Measurements from ENCODE around the gene CELF3.
"Not testable (repeated sequence)": the region's sequence is repeated elsewhere in the genome, so short reads cannot be mapped to it uniquely, and the experiment has no call there.

The CELF3 gene

DNA sequence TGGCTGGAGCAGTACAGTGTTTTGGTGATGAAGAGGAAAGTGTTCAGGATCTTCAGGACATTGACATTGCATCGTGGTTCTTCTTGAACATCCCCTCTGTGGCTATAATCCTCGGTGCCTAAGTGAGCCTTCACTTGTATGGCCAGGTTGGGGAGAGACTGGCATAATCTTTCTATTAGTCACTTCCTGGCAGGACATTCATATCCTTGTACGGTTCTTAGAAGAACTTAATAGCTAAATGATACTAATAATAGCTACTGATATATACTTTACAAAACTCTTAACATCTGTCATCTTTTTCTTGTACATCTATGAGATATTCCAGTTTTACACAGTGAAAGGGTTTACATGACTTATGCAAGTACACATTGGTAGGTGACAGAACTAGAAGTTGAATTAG, 35.8 kb downstream of the CELF3 start:
- H3K27ac ChIP-seq (ENCODE audit: low read depth, low read length): peak overlapping the region; percentile 47
- H3K27me3 ChIP-seq (ENCODE audit: control insufficient read depth, insufficient read depth, low read length): no peaks in the 10 kb centered on the region
- H3K36me3 ChIP-seq (ENCODE audit: control insufficient read depth, insufficient read depth, low read length): no peaks in the 10 kb centered on the region
- no peak overlapping the region for H3K4me3 ChIP-seq (ENCODE audit: low read length)
- H3K9ac ChIP-seq (ENCODE audit: low read length): no peak overlapping the region
- H3K4me1 ChIP-seq (ENCODE audit: control insufficient read depth, insufficient read depth, low read length): peaks cover 7% of the 10 kb centered on the region

DNA sequence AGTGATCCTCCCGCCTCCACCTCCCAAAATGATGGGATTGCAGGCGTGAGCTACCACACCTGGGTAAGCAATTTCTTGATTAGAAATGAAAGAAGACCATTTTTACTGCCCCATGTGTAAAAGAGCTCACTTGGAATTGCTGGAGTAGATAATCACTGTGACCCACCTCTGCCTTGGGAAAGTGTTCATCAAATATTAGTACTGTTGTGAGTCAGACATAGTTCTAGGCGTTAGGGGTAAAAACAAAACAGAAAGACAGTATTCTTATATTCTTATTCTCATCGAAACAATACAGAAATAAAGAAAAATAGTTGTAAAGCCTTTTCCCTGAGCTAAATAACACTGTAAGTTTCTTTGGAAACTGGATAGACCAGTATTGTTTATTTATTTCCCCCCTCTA, 36.2 kb downstream of the CELF3 start:
- no peaks in the 10 kb centered on the region for H3K27me3 ChIP-seq (ENCODE audit: control insufficient read depth, insufficient read depth, low read length)
- no peak overlapping the region for H3K9ac ChIP-seq (ENCODE audit: low read length)
- H3K27ac ChIP-seq (ENCODE audit: low read depth, low read length): peak overlapping the region; percentile 47
- H3K4me1 ChIP-seq (ENCODE audit: control insufficient read depth, insufficient read depth, low read length): peaks cover 7% of the 10 kb centered on the region
- no peak overlapping the region for H3K4me3 ChIP-seq (ENCODE audit: low read length)
- H3K36me3 ChIP-seq (ENCODE audit: control insufficient read depth, insufficient read depth, low read length): no peaks in the 10 kb centered on the region

DNA sequence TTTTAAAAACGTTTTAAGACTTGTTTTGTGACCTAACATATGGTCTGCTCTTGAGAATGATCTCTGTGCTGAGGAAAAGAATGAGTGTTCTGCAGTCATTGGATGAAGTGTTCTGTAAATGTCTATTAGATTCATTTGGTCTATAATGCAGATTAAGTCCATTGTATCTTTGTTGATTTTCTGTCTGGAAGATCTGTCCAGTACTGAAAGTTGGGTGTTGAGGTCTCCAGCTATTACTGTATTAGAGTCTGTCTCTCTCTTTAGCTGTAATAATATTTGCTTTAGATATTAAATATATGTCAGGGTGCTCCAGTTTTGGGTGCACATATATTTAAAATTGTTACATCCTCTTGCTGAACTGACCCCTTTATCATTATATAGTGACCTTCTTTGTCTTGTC, 43.2 kb downstream of the CELF3 start:
- no peaks in the 10 kb centered on the region for H3K4me1 ChIP-seq (ENCODE audit: control insufficient read depth, insufficient read depth, low read length)
- H3K4me3 ChIP-seq (ENCODE audit: low read length): no peak overlapping the region
- H3K36me3 ChIP-seq (ENCODE audit: control insufficient read depth, insufficient read depth, low read length): peaks cover 3% of the 10 kb centered on the region
- H3K27me3 ChIP-seq (ENCODE audit: control insufficient read depth, insufficient read depth, low read length): no peaks in the 10 kb centered on the region
- H3K9ac ChIP-seq (ENCODE audit: low read length): no peak overlapping the region
- no peak overlapping the region for H3K27ac ChIP-seq (ENCODE audit: low read depth, low read length)

DNA sequence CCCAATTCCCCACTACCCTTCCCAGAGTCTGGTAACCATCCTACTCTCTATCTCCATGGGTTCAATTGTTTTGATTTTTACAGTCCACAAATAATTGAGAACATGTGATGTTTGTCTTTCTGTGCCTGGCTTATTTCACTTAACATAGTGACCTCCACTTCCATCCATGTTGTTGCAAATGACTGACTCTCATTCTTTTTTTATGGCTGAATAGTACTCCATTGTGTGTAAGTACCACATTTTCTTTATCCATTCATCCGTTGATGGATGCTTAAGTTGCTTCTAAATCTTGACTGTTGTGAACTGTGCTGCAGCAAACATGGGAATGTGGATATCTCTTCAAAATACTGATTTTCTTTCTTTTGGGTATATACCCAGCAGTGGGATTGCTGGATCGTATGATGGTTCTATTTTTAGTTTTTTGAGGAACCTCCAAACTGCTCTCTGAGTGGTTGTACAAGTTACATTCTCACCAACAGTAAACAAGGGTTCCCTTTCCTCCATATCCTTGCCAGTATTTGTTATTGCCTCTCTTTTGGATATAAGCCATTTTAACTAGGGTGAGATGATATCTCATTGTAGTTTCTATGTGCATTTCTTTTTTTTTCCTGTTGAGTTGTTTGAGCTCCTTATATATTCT, 46.4 kb downstream of the CELF3 start:
- not testable (repeated sequence) for H3K36me3 ChIP-seq (ENCODE audit: control insufficient read depth, insufficient read depth, low read length); H3K9ac ChIP-seq (ENCODE audit: low read length); H3K4me3 ChIP-seq (ENCODE audit: low read length); H3K27me3 ChIP-seq (ENCODE audit: control insufficient read depth, insufficient read depth, low read length); H3K27ac ChIP-seq (ENCODE audit: low read depth, low read length); H3K4me1 ChIP-seq (ENCODE audit: control insufficient read depth, insufficient read depth, low read length)

DNA sequence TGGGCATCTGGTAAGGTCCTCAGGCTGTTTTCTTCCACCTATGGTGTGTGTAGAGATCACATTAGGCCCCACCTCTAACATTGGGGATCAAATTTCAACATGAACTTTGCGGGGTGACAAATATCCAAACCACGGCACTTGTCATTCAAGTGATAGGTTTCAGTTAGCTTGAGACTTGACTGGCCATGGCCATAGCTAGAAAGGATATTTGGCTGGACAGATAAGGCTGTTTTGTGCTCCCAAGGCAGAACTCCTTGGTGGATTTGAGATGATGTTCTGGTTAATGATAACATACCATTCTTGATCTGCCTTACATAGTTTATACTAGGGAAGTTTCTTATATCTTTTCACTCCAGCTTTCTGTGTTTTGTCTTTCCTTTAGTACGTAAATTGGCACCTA, 48.5 kb downstream of the CELF3 start:
- Histone ChIP-seq H3K4me3 (ENCODE audit: low read length) (no peak overlapping the region), H3K27ac (ENCODE audit: low read depth, low read length) (no peak overlapping the region), H3K4me1 (ENCODE audit: control insufficient read depth, insufficient read depth, low read length) (no peaks in the 10 kb centered on the region), H3K36me3 (ENCODE audit: control insufficient read depth, insufficient read depth, low read length) (peaks cover 3% of the 10 kb centered on the region), H3K27me3 (ENCODE audit: control insufficient read depth, insufficient read depth, low read length) (no peaks in the 10 kb centered on the region), H3K9ac (ENCODE audit: low read length) (no peak overlapping the region)

DNA sequence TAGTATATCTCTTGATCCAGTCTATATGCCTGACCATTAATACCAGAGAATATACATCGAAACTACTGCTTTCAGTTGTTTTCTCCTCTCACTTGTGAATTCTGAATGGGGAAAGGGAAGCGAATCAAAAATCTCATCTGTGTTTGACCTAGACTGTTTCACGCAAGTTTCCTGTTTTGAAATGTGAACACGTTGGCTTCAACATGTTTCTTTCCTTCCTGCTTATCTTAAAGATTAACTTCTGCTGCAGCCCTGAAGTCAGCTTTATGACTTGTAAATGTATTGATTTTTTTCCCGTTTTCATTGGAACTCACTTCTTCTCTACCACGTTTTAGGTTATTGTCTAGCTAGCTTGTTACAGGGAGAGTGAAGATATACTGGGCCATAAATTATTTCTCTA, 54.9 kb downstream of the CELF3 start:
- H3K4me3 ChIP-seq (ENCODE audit: low read length): no peak overlapping the region
- no peak overlapping the region for H3K27ac ChIP-seq (ENCODE audit: low read depth, low read length)
- peaks cover 9% of the 10 kb centered on the region for H3K36me3 ChIP-seq (ENCODE audit: control insufficient read depth, insufficient read depth, low read length)
- H3K4me1 ChIP-seq (ENCODE audit: control insufficient read depth, insufficient read depth, low read length): no peaks in the 10 kb centered on the region
- no peaks in the 10 kb centered on the region for H3K27me3 ChIP-seq (ENCODE audit: control insufficient read depth, insufficient read depth, low read length)
- no peak overlapping the region for H3K9ac ChIP-seq (ENCODE audit: low read length)

DNA sequence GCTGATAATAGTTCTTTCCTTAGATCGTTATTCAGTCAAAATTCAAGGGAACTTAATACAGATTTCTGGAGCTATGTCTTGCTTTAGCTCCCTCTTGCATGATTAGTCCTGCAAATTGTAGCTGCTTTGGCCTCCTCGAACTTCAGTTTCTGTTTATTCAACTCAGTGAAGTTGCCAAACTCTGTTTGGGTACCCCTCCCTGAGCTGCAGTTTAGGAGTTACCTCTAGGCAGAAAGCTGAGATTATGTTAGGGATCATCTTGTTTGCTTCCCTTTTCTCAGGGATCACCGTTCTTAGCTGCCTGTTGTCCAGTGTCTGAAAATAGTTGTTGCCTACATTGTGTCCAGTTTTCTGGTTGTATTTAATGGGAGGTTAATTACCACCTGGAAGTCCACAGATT, 61.2 kb downstream of the CELF3 start:
- Histone ChIP-seq H3K27me3 (ENCODE audit: control insufficient read depth, insufficient read depth, low read length) (no peaks in the 10 kb centered on the region), H3K27ac (ENCODE audit: low read depth, low read length) (no peak overlapping the region), H3K36me3 (ENCODE audit: control insufficient read depth, insufficient read depth, low read length) (peaks cover 2% of the 10 kb centered on the region), H3K4me1 (ENCODE audit: control insufficient read depth, insufficient read depth, low read length) (peaks cover 3% of the 10 kb centered on the region), H3K4me3 (ENCODE audit: low read length) (no peak overlapping the region), H3K9ac (ENCODE audit: low read length) (no peak overlapping the region)

DNA sequence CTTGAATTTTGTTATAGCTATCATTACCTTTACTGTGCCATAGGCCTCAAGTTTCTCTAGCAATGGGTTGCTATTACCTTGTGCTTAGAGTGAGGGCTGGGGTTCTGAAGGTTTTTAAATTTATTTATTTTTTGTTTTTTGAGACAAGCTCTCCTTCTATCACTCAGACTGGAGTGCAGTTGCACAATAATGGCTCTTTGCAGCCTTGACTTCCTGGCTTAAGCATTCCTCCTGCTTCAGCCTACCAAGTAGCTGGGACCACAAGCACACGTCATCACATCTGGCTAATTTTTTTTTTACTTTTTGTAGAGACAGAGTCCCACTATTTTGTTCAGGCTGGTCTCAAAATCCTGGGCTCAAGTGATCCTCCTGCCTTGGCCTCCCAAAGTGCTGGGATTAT, 63.2 kb downstream of the CELF3 start:
- Histone ChIP-seq H3K36me3 (ENCODE audit: control insufficient read depth, insufficient read depth, low read length) (peaks cover 2% of the 10 kb centered on the region), H3K9ac (ENCODE audit: low read length) (no peak overlapping the region), H3K4me3 (ENCODE audit: low read length) (no peak overlapping the region), H3K4me1 (ENCODE audit: control insufficient read depth, insufficient read depth, low read length) (peaks cover 3% of the 10 kb centered on the region), H3K27ac (ENCODE audit: low read depth, low read length) (no peak overlapping the region), H3K27me3 (ENCODE audit: control insufficient read depth, insufficient read depth, low read length) (no peaks in the 10 kb centered on the region)
